IPS DF 19.7 (cell line): ENCODE measurements around the gene C16orf87.

Source experiments
- DNase-seq: peaks from one replicate; pipeline ENCODE4 v3.0.0-alpha.2; 2013; ENCODE audit warnings: low read depth, low spot score

C16orf87 gene

GRCh38 chr16:46757339-46758050, 73.5 kb downstream of the C16orf87 start:
- no peak for DNase-seq

DNA sequence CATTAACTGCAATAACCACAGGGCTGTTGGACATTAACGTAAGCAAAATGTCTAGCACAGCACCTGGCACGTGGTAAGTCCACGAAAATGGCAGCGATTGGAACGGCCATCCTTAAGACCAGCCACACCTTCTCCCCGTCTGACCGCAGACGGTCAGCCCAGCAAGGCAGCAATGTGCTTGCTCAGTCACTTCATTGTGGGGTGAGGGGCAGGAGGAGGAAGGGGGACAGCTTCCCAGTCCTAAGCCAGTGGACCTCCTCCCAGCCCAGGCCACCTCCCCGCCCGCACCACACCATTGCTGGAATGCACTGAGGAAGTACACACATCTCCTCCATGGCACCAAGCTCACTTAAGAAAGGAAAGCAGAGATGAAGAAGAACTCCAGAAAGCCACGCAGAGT, 74.2 kb downstream of the C16orf87 start:
- DNase-seq, result no peak

DNA sequence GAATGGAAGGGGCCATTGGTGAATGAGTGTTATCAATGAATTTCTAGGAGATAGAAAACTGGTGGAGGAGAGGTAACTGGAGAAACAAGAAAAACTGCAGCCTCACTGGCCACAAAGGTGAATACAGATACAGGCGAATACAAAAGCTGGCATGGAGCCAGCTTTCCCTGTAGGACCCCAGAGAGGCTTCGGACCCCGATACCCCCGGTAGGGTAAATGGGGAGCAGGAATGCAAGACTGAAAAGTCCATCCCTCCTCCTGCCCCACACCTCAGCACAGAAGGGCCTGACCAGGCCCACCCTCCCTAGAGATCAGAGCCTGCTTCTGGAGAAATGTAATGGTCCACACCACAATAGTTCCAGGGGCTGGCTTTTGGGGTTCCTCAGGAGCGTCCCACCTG, 78.0 kb downstream of the C16orf87 start:
- DNase-seq, result no peak

GRCh38 chr16:46751381-46751780, 79.6 kb downstream of the C16orf87 start:
- no peak for DNase-seq

DNA sequence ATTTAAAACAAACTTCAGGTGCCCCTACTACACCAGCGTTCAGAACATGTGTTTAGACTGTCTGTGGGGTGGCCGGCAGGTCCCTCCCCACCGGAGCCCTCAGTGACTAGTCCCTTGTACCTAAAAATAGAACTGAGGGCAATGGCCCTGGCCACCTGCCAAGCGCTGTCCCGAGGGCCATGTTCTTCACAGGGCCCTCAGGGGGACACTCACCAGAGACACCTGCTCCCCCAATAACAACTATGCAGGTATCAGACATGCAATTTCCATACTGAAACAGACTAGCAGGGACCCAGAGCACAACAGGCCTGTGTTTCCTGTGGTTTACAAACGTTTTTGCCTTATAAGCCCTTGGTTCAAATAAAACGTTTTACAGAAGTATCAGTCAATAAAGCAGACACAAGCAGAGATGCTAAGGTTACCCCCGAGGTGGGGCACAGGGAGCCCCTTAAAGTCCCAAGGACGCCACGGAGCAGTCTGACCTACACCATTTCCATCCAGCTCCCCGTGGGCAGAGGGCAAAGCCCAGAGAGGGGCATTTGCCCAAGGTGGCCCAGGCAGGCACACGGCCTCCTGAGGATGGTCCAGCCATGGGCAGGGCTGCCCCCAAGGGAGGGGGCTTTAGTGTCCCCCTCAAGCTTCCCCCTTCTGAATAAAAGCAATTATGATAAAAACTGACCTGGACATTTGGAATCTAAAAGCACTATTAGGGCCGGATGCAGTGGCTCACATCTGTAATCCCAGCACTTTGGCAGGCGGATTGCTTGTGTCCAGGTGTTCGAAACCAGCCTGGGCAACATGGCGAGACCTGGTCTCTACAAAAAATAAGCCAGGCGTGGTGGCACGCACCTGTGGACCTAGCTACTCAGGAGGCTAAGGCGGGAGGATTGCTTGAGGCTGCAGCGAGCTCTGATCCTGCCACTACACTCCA, 81.9 kb downstream of the C16orf87 start:
- no peak for DNase-seq

GRCh38 chr16:46747777-46748651, 83.0 kb downstream of the C16orf87 start, which contains the start of gene MYLK3:
Gene MYLK3 (minus strand): TSS chr16:46748344. CDS start chr16:46748193, 151 bp downstream.
- DNase-seq, result peak; percentile 68

DNA sequence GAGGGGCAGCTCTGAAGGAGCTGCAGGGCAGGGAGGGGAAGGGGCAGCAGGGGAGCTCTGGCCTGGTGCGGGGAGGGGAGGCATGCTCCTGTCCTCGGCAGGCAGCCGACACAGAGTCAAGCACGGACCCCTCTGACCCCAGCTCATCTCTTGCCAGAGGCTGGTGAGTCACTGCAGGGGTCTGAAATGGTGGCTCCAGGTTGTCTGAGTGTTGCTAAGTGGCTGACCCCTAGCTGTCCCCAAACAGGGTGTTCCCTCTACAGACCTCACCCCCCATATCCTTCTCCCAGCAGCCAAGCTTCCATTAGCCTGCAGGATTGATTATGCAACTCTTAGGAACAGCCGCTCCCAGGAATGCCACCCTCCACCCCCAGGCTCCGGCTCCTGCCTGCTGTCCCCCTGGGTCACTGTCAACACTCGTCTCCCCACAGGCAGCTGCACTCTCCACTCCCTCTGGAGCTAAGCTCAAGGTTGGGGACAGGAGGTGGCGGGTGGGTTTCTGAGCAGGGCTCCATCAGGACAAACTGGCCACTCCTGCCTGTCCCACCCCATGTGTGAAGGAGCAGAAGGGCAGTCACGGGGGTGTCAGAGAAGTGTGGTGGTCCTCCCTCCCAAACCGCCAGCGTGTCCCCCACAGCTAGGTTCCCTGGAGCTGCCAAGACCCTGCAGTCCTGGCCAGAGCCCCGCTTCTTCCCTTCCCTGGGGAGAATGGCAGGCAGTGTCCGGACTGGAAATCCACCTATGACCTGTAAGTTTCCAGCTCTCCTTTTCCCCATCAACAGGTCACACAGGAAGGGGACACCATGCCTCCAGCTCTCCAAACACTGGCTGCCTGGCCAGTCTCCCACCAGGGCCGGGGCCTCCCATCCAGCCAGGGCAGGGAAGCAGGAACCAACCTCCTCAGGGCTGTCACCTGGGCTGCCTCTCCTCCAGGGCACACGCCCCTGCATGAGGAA, 83.9 kb downstream of the C16orf87 start:
- no peak for DNase-seq
